HepG2 (cell line): ENCODE data around the gene CHST11. TPM values are rescaled to one million over a fixed set of nuclear protein-coding genes. Genes with fewer than 3 reads are reported as not detected.

Experiments
- ARID3A ChIP-seq: IDR thresholded peaks from 2 replicates; pipeline ENCODE4 v1.6.1; 2012; ENCODE audit warnings: low read depth, low read length, improper control_type of control experiment
- ATF6 ChIP-seq: sonication (generic); formaldehyde crosslinking; conservative IDR thresholded peaks from 2 replicates; pipeline ENCODE4 v1.4.0; 2020; ENCODE audit warnings: missing genetic modification reagents
- CHD4 ChIP-seq: fragments of 200-600 bp; sonication (generic); IDR thresholded peaks from 2 replicates; pipeline ENCODE4 v1.7.0; 2017; ENCODE audit warnings: mild to moderate bottlenecking, low read length, borderline replicate concordance
- HOXD1 ChIP-seq: sonication (generic); formaldehyde crosslinking; IDR thresholded peaks from 2 replicates; pipeline ENCODE4 v1.5.0; 2020; ENCODE audit warnings: missing genetic modification reagents
- KDM5B ChIP-seq: sonication (generic); formaldehyde crosslinking; IDR thresholded peaks from 2 replicates; pipeline ENCODE4 v1.4.0; 2020; ENCODE audit warnings: missing genetic modification reagents, mild to moderate bottlenecking, borderline replicate concordance
- KIAA2018 ChIP-seq: sonication (generic); formaldehyde crosslinking; IDR thresholded peaks from 2 replicates; pipeline ENCODE4 v1.5.0; 2020; ENCODE audit warnings: mild to moderate bottlenecking, missing genetic modification reagents, borderline replicate concordance
- TBP ChIP-seq: sonication (generic); formaldehyde crosslinking; IDR thresholded peaks from 2 replicates; pipeline ENCODE4 v1.5.0; 2020; ENCODE audit warnings: missing genetic modification reagents
- TCF12 ChIP-seq, 2 experiments: fragments of 450-650 bp in 1 of 2; sonication (generic) in 1 of 2; formaldehyde crosslinking in 1 of 2; IDR thresholded peaks; 2 replicates each; pipeline versions ENCODE4 v1.6.1 to v1.8.0; 2017 to 2022; ENCODE audit warnings: antibody characterized with exemption in 1 of 2, mild to moderate bottlenecking in 1 of 2, missing genetic modification reagents in 1 of 2, moderate library complexity in 1 of 2
- U2AF1 ChIP-seq: fragments of 200-400 bp; formaldehyde crosslinking; optimal IDR thresholded peaks from 2 replicates; pipeline ENCODE3; 2017; ENCODE audit warnings: mild to moderate bottlenecking, low read depth, low read length
- USF2 ChIP-seq, 2 experiments: sonication (generic) in 1 of 2; formaldehyde crosslinking in 1 of 2; IDR thresholded peaks; 2 replicates each; pipeline versions ENCODE4 v1.5.1 to v1.6.1; 2011 to 2020; ENCODE audit warnings: borderline replicate concordance in 1 of 2, low read depth in 1 of 2, low read length in 1 of 2, mild to moderate bottlenecking in 1 of 2, missing genetic modification reagents in 1 of 2, moderate library complexity in 1 of 2
- ZMAT5 ChIP-seq: sonication (generic); formaldehyde crosslinking; IDR thresholded peaks from 2 replicates; pipeline ENCODE4 v1.5.0; 2020; ENCODE audit warnings: mild to moderate bottlenecking, low read depth, missing genetic modification reagents, borderline replicate concordance
- ZNF749 ChIP-seq: sonication (generic); formaldehyde crosslinking; IDR thresholded peaks from 2 replicates; pipeline ENCODE4 v1.8.0; 2022; ENCODE audit warnings: mild to moderate bottlenecking, missing genetic modification reagents, moderate library complexity, borderline replicate concordance
- polyA plus RNA-seq, 8 experiments: library from polyadenylated mRNA; depleted of rRNA in 3 of 8; stranded (reverse) in 7 of 8; unstranded in 1 of 8; fragments of >200 nt; fragmentation: Illumina TruSeq in 4 of 8; extraction: Trizol in 4 of 8; gene quantifications; 2 replicates each; pipeline versions ENCODE4 v1.2.1 to v1.2.3, GENCODE V29; 2011 to 2016; ENCODE audit warnings: low read depth in 4 of 8, missing spikeins in 1 of 8, mixed read lengths in 1 of 8; ENCODE audit not compliant: insufficient read depth in 1 of 8
- total RNA-seq, 5 experiments: library from RNA; depleted of rRNA; stranded (reverse); fragments of >200 nt; fragmentation: Illumina TruSeq; extraction: Trizol; gene quantifications; 2 replicates each; pipeline ENCODE4 v1.2.3, GENCODE V29; 2016; ENCODE audit warnings: low read depth in 1 of 5

CHST11 gene
- total and polyA plus RNA-seq, 2 of the 13 experiments (the other 11 are each of a cell fraction or from before 2014, with no cell fraction given) = 0.15 TPM; not detected in 1

- TF ChIP-seq ARID3A (no peak), ATF6 (CRISPR knock-in tag) (no peak), ZNF749 (CRISPR knock-in tag) (no peak), TBP (CRISPR knock-in tag) (no peak), TCF12 (IDR thresholded peaks at IDR 0.05) (no peak), TCF12 (CRISPR knock-in tag; IDR thresholded peaks at IDR 0.05) (no peak), ZMAT5 (CRISPR knock-in tag) (no peak), USF2 (IDR thresholded peaks at IDR 0.05; ENCODE audit: low read depth, low read length) (no peak), USF2 (CRISPR knock-in tag; IDR thresholded peaks at IDR 0.05; ENCODE audit: borderline replicate concordance) (no peak), KIAA2018 (CRISPR knock-in tag) (no peak), U2AF1 (no peak), CHD4 (no peak), KDM5B (CRISPR knock-in tag) (no peak), HOXD1 (CRISPR knock-in tag) (no peak)
Observed at GRCh38 chr12:104515899-104516298, 59.2 kb downstream of the CHST11 start (continued).
